GM19238 (cell line): ENCODE measurements around the gene BCL2L14.
A peak's percentile ranks its signal among the peaks of the same experiment; 100 is the strongest.

Source experiments
- DNase-seq: peaks from one replicate; pipeline ENCODE4 v3.0.0; 2011; ENCODE audit warnings: low spot score; ENCODE audit not compliant: insufficient read length

BCL2L14 gene, protein sequence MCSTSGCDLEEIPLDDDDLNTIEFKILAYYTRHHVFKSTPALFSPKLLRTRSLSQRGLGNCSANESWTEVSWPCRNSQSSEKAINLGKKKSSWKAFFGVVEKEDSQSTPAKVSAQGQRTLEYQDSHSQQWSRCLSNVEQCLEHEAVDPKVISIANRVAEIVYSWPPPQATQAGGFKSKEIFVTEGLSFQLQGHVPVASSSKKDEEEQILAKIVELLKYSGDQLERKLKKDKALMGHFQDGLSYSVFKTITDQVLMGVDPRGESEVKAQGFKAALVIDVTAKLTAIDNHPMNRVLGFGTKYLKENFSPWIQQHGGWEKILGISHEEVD

GRCh38 chr12:12070674-12071656 is at the start of gene BCL2L14:
BCL2L14 (plus strand) TSS chr12:12070939; CDS start chr12:12079306, 8,367 bp downstream.
- peak; percentile 16 for DNase-seq

DNA sequence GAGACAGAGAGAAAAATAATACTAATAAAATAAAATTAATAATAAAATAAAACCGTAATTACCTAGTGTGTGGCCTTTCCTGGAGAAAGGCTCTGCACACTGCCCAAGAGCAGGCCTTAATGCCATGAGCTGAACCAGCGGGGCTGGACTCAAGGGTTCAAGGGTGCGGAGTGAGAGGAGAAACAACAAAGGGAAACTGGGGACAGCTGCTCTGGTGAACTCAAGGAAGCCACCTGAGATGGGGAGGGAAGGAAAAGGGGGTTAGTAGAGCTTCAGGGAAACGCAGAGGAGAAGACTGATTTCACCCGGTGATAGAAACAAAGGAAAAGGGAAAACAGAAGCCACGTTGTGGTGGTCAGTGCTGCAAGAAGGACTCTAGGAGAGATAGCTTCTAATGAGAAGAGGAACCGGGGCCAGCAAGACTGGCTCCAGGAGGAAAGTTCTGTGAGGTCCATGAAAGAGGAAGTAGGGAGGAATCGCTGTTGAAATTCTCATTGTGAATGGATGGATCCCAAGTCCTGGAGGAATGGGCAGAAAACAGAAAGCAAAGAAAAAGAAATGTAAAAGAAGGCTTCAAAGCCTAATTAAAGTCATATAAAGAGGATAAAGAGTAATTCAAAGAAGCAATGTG is 48.3 kb upstream of the BCL2L14 start:
- no peak for DNase-seq

DNA sequence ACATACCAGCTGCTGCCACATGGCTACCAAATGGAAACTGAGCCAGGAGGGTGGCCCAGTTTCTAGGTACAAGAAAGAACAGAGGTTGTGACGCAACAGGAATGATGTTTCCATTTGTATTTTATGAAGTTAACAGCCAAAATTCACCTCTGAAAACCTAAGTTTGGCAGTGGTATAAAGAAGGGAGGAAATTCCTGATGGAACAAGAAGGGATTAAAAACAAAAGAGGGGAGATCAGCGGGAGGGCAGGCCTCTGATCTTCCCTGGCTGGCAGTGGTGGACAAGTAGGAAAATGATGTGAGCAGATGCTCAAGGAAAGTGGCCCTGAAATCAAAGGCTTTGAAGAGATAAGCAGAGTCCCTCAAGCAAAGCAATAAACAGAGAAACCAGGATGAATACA is 47.3 kb upstream of the BCL2L14 start:
- no peak for DNase-seq

DNA sequence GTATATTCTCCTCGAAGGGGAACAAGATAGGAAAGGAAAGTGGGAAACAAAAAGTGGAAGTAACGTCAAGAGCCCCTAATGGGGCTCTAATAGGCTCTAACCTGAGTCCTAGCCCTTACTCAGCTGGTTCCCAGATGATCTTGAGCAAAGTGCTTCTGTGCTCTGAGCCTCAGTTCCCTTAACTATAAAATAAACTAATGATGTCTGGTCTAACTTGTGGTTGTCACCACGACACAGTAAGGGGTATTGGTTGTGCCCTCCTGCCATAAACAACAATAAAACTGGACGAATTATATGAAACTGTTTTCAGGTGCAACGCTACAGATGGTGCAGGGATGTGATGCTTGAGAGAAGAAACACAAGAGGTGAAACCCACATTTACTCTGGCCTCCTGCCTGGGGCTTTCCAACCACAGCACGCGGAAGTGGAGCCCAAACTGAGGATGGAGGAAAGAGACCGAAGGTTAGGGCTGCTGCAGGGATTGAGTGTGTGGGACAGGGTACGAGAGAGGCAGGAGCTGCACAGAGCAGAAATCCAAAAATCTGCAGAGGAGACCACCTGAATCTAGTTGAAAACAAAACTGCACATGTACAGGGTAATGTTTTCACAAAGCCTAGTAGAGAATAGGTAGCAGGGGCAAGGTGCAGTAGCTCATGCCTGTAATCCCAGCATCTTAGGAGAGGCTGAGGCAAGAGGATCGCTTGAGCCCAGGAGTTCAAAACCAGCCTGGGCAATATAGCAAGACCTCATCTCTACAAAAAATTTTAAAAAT is 45.6 kb upstream of the BCL2L14 start:
- peak; percentile 52 for DNase-seq

DNA sequence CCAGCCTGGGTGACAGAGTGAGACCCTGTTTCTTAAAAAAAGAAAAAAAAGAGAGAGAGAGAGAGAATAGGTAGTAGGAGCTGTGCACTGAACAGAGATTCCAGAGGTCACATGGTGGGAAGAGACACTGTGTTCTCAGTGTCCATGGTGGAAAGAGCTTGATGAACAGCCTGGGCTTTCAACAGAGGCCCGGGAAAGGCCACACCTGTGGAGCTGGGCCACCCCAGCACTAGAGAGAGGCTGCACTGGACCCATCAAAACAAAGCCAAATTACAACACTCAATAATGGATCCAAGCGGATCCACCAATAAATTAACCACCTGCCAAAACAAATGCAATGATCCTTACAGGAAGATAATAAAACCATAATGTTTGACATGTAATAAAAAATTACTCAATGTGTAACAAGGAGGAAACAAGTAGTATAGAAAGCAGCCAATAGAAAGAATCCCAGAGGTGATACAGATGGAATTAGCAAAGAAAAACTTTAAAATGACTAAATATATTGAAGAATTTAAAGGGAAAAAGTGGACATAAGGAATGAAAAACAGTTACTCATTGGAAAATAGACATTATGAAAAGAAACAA is 44.8 kb upstream of the BCL2L14 start:
- DNase-seq = no peak

DNA sequence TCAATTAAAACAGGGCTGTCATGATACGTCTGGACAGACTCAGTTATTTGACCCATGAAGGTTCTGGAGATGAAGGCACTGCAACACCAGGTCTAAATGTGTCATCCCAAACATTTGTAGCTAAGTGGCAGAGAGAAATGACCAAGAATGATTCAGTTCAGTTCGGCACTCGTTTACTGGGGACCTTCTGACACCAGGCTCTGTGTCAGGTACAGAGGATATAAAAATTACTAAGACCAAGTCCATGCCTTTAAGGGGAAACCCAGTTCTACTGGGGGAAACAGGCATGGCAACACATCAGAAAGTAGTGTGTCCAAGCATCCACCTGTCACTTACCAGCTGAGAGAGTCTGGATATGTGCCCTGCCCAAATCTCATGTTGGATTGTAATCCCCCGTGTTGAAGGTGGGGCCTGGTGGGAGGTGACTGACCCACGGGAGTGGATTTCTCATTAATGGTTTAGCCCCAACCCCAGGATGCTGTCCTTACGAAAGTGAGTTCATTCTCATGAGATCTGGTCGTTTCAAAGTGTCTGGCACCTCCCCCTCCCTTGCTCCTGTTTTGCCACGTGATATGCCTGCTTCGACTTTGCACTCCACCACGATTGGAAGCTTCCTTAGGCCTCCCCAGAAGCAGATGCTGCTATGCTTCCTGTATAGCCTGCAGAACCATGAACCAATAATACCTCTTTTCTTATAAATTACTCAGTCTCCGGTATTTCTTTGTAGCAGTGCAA is 41.9 kb upstream of the BCL2L14 start:
- no peak for DNase-seq

GRCh38 chr12:12029653-12030052 is 41.1 kb upstream of the BCL2L14 start:
- DNase-seq = no peak

DNA sequence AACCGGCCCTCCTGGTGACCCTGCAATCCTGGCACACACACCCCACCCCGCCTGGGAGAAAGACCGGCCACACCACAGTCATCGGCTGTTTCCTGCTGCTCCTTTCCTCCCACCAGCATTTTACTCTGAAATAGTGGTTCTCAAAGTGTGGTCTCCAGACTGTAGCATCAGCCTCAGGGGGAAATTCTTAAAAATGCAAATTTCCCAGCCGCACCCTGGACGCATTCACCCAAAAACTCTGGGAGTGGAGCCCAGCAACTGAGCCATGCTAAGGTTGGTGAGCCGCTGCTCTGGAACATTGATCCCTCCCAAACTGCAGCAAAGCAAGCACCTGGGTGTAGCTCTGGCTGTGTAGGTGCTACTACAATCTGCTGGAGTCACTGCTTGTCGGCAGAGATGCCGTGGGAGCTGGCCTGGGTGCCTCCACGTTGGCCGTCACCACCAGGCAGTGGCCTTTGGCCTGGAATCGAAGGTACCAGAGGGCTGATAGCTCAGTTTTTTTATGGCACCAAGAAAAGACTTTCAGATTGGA is 38.4 kb upstream of the BCL2L14 start:
- DNase-seq = no peak

- DNase-seq = no peak
Observed at GRCh38 chr12:12032851-12033797, 37.6 kb upstream of the BCL2L14 start.

DNA sequence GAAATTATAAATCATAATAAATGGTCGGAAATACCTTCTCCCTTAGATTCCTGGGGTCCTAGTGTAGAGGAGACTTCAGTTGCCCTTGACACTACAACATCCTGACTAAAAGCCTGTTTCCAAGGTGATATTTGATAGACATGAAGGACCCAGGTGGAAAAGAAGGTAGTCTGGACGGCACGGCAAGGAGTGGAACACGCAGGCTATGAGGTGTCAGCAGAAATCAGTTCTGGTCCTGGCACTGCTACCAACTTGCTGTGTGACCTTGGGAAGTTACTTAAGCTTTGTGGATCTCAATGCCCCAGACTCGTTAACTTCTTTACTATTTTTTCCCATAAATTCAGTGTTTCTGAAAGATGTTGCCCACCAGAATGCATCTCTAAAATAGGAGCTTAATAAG is 36.9 kb upstream of the BCL2L14 start:
- no peak for DNase-seq

- DNase-seq = no peak
Observed at GRCh38 chr12:12034344-12034743, 36.4 kb upstream of the BCL2L14 start.

DNA sequence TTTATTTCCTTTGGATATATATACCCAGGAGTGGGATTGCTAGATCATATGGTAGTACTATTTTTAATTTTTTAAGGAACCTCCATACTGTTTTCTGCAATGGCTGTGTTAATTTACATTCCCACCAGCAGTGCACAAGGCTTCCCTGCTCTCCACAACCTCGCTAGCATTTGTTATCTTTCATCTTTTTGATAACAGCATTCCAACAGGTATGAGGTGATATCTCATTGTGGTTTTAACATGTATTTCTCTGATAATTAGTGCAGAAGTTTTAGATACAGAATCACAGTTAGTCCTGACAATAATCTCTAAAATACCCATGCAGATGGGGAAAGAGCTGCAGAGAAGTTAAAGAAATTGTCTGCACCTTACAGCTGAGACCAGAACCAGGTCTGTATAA is 35.5 kb upstream of the BCL2L14 start:
- DNase-seq = no peak

GRCh38 chr12:12036901-12037300 is 33.8 kb upstream of the BCL2L14 start:
- no peak for DNase-seq

DNA sequence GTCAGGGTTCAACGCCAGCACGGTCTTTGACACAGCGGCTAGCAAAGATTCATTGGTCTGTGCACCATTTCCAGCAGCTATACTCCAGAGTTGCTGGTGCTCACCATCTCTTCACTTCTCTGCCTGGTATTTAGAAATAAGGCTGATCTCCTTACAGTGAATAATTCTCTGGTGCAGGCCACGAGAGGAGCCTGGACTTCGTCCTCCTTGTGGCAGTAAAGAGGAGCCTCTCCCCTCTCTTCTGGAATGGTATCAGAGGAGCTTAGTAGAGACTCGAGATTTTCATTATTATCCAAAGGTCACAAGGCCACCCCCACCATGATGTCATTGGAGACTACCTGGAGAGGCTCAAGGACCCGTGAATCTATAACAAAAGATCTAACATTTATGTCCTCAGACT is 30.8 kb upstream of the BCL2L14 start:
- DNase-seq = no peak

DNA sequence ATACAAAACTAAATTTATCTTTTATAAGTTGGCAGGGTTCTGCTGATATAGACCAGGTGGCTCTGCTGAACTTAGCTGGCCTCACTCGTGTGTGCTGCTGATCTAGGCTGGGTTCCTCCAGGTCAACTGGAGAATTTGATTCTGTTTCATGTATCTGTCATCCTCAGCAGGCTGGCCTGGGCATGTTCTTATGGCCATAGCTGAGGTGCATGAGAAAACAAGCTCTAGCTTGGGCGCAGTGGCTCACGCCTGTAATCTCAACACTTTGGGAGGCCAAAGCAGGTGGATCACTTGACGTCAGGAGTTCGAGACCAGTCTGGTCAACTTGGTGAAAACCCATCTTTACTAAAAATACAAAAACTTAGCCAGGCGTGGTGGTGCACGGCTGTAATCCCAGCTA is 24.3 kb upstream of the BCL2L14 start:
- no peak for DNase-seq

DNA sequence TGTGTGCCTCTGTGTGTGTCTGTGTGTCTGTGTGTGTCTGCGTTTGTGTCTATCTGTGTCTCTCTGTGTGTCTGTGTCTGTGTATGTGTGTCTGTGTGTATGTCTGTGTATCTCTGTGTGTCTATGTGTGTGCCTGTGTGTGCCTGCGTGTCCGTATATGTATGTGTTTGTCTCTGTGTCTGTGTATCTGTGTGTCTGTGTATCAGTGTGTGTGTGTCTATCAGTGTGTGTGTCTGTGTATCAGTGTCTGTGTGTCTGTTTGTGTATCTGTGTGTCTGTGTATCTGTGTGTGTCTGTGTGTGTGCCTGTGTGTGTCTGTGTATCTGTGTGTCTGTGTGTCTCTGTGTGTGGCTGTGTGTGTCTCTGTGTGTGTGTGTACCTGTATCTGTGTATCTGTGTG is 23.1 kb upstream of the BCL2L14 start:
- DNase-seq = no peak

- DNase-seq = no peak
Observed at GRCh38 chr12:12048266-12048665, 22.5 kb upstream of the BCL2L14 start.

- no peak for DNase-seq
Observed at GRCh38 chr12:12048714-12049113, 22.0 kb upstream of the BCL2L14 start.

- DNase-seq = no peak
Observed at GRCh38 chr12:12051668-12052067, 19.1 kb upstream of the BCL2L14 start.
